ENCODE measurements around the gene SMCO1. TPM values are rescaled to one million over a fixed set of nuclear protein-coding genes. Genes with fewer than 3 reads are reported as not detected.
A peak's percentile ranks its signal among the peaks of the same experiment; 100 is the strongest.
"Not testable (repeated sequence)": the region's sequence is repeated elsewhere in the genome, so short reads cannot be mapped to it uniquely, and the experiment has no call there.

SMCO1 gene
- total RNA-seq, 6 donors from 2014 or later = not detected

DNA sequence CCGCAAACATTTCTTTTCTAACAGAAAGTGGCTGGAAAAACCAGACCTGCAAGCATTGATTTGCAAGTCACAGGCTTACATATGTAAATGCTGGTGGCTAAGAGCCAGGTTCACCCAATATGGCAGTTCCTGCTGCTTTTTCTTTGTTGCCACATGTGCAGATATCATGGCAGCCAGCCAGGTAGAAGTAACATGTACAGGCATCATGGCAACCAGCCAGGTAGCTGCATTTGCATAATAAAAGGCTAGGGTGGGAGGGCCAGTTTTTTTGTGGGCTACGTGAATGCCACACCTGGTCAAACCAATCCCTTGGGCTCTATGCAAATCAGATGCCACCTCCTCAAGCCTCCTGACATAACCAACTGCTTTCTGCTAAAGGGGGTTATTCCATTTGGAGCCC, 2.8 kb upstream of the SMCO1 start:
- no peak for DNase-seq
- TF ChIP-seq EP300 (IDR thresholded peaks at IDR 0.05) (no peak), POLR2A (IDR thresholded peaks at IDR 0.05) (no peak), POLR2AphosphoS5 (IDR thresholded peaks at IDR 0.05) (no peak)
- TF ChIP-seq, protein P1, sequence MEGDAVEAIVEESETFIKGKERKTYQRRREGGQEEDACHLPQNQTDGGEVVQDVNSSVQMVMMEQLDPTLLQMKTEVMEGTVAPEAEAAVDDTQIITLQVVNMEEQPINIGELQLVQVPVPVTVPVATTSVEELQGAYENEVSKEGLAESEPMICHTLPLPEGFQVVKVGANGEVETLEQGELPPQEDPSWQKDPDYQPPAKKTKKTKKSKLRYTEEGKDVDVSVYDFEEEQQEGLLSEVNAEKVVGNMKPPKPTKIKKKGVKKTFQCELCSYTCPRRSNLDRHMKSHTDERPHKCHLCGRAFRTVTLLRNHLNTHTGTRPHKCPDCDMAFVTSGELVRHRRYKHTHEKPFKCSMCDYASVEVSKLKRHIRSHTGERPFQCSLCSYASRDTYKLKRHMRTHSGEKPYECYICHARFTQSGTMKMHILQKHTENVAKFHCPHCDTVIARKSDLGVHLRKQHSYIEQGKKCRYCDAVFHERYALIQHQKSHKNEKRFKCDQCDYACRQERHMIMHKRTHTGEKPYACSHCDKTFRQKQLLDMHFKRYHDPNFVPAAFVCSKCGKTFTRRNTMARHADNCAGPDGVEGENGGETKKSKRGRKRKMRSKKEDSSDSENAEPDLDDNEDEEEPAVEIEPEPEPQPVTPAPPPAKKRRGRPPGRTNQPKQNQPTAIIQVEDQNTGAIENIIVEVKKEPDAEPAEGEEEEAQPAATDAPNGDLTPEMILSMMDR (IDR thresholded peaks at IDR 0.05) = no peak

DNA sequence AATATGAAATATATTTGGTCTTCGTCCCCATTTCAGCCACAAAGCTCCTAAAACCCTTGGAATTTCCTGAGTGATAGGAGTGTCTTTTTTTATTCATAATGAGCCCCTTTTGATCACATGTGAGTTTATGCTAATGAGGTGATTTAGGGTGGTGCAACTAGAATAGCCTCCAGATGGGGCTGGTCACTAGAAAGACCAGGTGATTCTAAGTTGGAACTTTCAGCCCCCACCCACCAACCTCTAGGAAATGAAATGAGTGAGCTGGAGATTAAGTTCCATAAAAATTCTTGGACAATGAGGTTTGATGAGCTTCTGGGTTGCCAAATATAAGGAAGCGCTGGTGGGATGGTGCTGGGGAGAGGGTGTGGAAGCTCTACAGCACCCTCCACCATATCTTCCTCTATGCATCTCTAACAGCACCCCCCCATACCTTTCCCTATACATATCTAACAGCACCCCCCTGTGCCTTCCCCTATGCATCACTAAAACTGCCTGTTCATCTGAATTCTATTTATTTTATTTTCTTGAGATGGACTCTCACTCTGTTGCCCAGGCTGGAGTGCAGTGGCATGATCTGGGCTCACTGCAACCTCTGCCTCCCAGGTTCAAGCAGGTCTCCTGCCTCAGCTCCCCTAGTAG, 2.1 kb upstream of the SMCO1 start:
- H3K9me3 ChIP-seq = peaks cover 32 to 48% (median 41%) of the 10 kb centered on the region in 4 donors
- DNase-seq (no peak), ATAC-seq (ENCODE audit: low FRiP score in 2 of 2) (no peak)
- TF ChIP-seq POLR2AphosphoS5 (IDR thresholded peaks at IDR 0.05) = no peak
- TF ChIP-seq POLR2A (IDR thresholded peaks at IDR 0.05) = no peak
- no peak for TF ChIP-seq EP300 (IDR thresholded peaks at IDR 0.05)
- TF ChIP-seq, protein P1 (IDR thresholded peaks at IDR 0.05) = no peak
- H3K27ac ChIP-seq = no peak overlapping the region
- WGBS, 2 donors = 79 to 87% methylated on average over 2 of the region's 2 CpGs
- H3K4me1 ChIP-seq = no peaks in the 10 kb centered on the region
- no peak overlapping the region for H3K4me3 ChIP-seq
- H3K27me3 ChIP-seq = no peaks in the 10 kb centered on the region
- H3K36me3 ChIP-seq = no peaks in the 10 kb centered on the region

More for the DNA sequence above, 2.8 kb upstream of the SMCO1 start:
- no peaks in the 10 kb centered on the region for H3K27me3 ChIP-seq
- no peak overlapping the region for H3K4me3 ChIP-seq
- 85 to 98% methylated on average over 2 of the region's 2 CpGs for WGBS, 2 donors
- H3K4me1 ChIP-seq = no peaks in the 10 kb centered on the region
- H3K36me3 ChIP-seq = no peaks in the 10 kb centered on the region
- no peak for ATAC-seq (ENCODE audit: low FRiP score in 2 of 2)
- H3K27ac ChIP-seq = no peak overlapping the region
- peaks cover 32 to 48% (median 41%) of the 10 kb centered on the region in 4 donors for H3K9me3 ChIP-seq

DNA sequence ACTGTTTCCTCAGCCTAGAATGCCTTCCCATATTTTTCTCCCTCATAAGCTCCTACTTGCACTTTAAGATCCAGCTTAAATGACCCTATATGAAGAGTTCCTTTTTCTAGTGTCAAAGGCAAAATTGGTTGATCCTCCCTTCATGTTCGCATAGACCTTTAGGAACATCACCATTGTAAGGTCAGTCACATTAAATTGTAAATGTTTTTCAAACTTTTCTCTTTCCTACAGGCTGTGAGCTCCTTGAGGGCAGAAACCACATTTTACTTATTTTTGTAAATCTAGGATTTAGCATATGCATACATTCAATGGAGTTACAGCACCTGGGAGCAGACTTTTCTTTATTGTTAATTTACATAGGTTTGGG, 813 bp downstream of the SMCO1 start:
- H3K4me1 ChIP-seq = no peaks in the 10 kb centered on the region
- DNase-seq (no peak), ATAC-seq (ENCODE audit: low FRiP score in 2 of 2) (no peak)
- WGBS, 2 donors = 92 to 100% methylated on average over 1 of the region's 1 CpG
- no peak for TF ChIP-seq POLR2AphosphoS5 (IDR thresholded peaks at IDR 0.05)
- TF ChIP-seq POLR2A (IDR thresholded peaks at IDR 0.05) = no peak
- TF ChIP-seq, protein P1 (IDR thresholded peaks at IDR 0.05) = no peak
- no peak for TF ChIP-seq EP300 (IDR thresholded peaks at IDR 0.05)
- no peak overlapping the region for H3K27ac ChIP-seq
- H3K4me3 ChIP-seq = no peak overlapping the region
- no peaks in the 10 kb centered on the region for H3K36me3 ChIP-seq
- H3K9me3 ChIP-seq = peaks cover 14 to 21% (median 18%) of the 10 kb centered on the region in 4 donors
- no peaks in the 10 kb centered on the region for H3K27me3 ChIP-seq

DNA sequence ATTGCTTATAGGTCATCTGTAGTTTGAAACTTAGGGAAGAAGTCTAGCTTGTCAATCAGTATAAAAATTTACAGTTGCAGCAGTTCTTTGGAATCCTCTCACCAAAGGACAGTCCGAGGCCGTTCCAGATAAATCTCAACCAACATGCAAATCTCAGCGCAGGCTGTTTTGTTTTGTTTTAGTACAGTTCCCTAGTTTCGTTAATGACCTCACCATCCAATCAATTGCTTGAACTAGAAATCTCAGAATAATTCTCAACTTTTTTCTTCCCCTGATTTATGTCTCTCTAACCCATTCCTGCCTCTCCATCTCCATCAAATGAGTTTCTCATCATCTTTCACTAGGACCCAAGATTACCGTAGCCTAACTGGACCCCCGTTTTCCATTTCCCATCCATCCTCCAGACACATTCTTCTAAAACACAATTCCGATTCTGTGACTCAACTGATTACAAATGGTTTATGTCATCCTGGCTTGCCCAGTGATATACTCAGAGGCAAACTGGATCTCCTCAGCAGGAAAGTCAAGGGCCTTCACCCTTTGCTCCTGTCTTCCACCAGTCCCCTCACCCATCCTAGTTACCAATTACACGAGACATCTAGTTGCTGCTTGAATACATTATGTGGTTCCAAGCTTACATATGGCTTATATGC, 1.3 kb downstream of the SMCO1 start:
- WGBS, 2 donors = 83 to 85% methylated on average over 8 of the region's 8 CpGs
- TF ChIP-seq, protein P1 (IDR thresholded peaks at IDR 0.05) = no peak
- TF ChIP-seq POLR2A (IDR thresholded peaks at IDR 0.05) (no peak), POLR2AphosphoS5 (IDR thresholded peaks at IDR 0.05) (no peak), EP300 (IDR thresholded peaks at IDR 0.05) (no peak)

DNA sequence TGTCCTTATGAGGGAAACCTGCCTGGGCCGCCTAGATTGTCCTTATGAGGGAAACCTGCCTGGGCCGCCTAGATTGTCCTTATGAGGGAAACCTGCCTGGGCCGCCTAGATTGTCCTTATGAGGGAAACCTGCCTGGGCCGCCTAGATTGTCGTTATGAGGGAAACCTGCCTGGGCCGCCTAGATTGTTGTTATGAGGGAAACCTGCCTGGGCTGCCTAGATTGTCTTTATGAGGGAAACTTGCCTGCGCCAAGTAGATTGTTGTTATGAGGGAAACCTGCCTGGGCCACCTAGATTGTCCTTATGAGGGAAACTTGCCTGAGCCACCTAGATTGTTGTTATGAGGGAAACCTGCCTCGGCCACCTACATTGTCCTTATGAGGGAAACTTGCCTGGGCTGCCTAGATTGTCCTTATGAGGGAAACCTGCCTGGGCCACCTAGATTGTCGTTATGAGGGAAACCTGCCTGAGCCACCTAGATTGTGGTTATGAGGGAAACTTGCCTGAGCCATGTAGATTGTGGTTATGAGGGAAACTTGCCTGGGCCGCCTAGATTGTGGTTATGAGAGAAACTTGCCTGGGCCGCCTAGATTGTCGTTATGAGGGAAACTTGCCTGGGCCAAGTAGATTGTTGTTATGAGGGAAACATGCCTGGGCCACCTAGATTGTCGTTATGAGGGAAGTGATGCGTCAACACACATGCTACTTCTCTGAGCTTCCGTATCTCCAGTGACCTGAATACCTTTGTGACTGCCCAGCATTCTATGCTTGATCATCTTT, 3.3 kb downstream of the SMCO1 start:
- WGBS, 2 donors = 81 to 89% methylated on average over 8 to 13 of the region's 15 CpGs
- not testable (repeated sequence) for H3K36me3 ChIP-seq; H3K4me3 ChIP-seq; H3K4me1 ChIP-seq; ATAC-seq (ENCODE audit: low FRiP score in 2 of 2); DNase-seq; H3K9me3 ChIP-seq; H3K27me3 ChIP-seq; H3K27ac ChIP-seq

More for the DNA sequence above, 1.3 kb downstream of the SMCO1 start:
- DNase-seq = no peak
- Histone ChIP-seq H3K4me3 (no peak overlapping the region), H3K4me1 (no peaks in the 10 kb centered on the region), H3K9me3 (peaks cover 10 to 15% (median 13%) of the 10 kb centered on the region in 4 donors), H3K27me3 (no peaks in the 10 kb centered on the region), H3K36me3 (no peaks in the 10 kb centered on the region), H3K27ac (no peak overlapping the region)
- peak in 1 of 2 donors; percentile 85 for ATAC-seq (ENCODE audit: low FRiP score in 2 of 2)

DNA sequence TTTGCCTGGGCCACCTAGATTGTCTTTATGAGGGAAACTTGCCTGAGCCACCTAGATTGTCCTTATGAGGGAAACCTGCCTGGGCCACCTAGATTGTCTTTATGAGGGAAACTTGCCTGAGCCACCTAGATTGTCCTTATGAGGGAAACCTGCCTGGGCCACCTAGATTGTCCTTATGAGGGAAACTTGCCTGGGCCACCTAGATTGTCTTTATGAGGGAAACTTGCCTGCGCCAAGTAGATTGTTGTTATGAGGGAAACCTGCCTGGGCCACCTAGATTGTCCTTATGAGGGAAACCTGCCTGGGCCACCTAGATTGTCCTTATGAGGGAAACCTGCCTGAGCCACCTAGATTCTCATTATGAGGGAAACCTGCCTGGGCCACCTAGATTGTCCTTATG, 4.0 kb downstream of the SMCO1 start:
- not testable (repeated sequence) for DNase-seq

More for the DNA sequence above, 4.0 kb downstream of the SMCO1 start:
- H3K27ac ChIP-seq; H3K27me3 ChIP-seq; H3K4me1 ChIP-seq; H3K4me3 ChIP-seq; H3K9me3 ChIP-seq; H3K36me3 ChIP-seq; ATAC-seq (ENCODE audit: low FRiP score in 2 of 2): not testable (repeated sequence)
- 100% methylated on average over 1 of the region's 1 CpG for WGBS, 2 donors

All from upper lobe of left lung (tissue), 6 donors.